Anterior cingulate cortex (tissue), 58 donors: Measurements from ENCODE around the gene BET1.

Source experiments
- DNase-seq, 58 donors: peaks; one replicate each; lab custom pipeline; 2025; lab: John Stamatoyannopoulos, UW

Gene BET1

DNA sequence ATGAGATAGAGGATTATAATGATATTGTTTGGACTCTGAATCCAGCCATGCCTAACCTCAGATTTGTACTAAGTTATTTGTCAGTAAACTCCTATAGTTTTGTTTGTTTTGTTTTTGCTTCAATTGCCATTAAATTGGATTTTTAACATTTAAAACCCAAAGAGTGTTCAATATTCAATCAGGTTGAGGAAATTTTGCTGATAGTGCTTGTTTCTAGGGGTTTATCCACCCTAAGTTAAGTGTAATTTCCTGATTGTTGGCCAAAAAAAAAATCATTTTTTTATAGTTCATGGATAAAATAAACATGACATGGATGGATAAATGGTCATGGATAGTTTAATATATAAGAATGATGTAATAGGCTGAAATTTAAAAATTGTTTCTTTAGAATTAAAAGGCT is 11.4 kb upstream of the BET1 start:
- DNase-seq: no peak

DNA sequence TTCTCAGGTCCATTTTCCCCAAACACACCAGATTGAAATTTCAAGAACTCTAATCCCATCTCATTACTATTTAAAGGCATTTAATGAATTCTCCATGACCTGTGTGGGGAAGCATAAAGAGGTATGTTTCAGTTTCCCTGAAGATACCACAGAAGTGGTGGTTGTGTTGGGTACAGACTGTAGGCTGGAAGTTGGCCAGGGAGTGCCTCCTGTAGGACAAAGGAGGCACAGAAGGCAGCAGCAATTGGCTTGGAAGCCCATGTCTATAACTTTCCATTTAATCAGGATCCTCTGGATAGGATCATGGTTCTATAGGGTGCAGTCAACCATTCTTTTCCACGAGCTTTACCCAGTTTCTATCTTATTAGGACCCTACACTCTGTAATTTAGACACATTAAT is 8.6 kb upstream of the BET1 start:
- no peak for DNase-seq

DNA sequence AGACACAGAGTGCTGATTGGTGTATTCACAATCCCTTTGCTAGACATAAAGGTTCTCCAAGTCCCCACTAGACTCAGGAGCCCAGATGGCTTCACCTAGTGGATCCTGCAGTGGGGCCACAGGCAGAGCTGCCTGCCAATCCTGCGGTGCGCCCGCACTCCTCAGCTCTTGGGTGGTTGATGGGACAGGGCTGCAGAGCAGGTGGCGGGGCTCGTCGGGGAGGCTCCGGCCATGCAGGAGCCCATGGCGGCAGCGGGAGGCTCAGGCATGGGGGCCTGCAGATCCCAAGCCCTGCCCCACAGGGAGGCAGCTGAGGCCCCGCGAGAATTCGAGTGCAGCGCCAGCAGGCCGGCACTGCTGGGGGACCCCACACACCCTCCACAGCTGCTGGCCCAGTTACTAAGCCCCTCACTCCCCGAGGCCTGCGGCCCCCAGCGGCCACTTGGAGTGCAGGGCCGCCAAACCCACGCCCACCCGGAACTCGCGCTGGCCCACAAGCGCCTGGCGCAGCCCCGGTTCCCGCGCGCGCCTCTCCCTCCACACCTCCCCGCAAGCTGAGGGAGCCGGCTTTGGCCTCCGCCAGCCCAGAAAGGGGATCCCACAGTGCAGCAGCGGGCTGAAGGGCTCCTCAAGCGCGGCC is 7.7 kb upstream of the BET1 start:
- DNase-seq: no peak

DNA sequence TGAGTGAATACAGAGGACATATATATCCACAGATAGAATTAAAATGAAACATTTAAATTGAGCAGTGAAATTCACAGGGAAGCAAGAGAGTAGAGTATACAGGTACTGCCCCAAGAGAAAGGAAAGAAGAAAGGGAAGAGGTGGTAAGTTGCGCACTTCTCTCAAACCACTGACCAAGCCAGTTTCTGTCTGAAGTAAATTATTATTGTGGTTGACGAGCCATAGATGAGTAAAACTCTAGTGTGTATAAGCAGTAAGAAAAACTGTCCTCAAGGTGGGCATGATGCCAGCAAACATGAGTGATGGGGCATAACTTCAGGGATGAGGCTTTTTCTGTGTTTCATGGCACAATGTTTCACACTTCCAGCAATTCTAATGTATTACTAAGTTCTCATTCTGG is 4.4 kb upstream of the BET1 start:
- DNase-seq: no peak

DNA sequence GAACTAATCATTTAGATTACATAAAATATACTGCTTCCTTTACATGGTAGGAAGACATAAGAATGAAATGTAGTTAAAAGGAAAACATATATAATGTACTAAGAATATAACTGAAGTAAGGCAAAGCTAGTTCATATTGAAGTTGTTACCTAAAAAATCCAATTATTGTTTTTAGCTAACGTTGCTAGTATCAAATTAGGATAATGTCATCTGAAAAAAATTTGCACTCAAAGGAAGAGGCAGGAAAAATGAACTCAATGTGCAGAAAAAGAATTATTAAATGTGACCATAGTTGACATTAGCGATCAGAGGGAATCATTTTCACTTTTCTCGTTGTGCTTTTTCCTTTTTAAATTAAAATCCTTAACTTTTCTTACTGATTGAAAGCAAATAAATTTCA is 1.6 kb upstream of the BET1 start:
- DNase-seq: no peak

DNA sequence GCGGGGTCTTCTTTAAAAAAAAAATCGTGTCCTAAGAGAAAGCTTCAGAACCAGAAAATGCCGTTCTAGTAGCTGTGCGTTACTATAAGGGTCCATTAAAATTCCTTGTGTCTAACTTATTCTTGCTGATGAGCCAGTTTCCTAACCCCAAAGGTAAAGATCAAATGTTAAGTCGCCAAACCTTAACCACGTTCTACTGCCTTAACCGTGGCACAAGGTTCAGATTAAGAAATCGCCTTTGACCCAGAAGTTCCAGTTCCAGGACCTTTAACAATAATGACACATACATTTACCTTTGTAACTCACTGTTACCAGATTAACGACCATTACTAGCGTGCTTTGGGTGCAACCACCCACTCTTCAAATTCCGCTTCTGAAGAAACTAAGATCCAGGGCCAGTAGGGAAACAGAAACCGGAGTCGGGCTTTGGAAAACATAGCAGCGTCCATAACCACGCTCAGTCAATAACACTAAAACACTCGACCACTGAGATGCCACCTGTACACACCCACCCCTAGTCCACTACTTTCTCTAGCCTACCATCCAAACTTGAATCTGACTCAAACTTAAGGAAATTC is 620 bp downstream of the BET1 start:
- peak in 4 of 58 donors; percentile 8 to 44 (median 32) for DNase-seq

DNA sequence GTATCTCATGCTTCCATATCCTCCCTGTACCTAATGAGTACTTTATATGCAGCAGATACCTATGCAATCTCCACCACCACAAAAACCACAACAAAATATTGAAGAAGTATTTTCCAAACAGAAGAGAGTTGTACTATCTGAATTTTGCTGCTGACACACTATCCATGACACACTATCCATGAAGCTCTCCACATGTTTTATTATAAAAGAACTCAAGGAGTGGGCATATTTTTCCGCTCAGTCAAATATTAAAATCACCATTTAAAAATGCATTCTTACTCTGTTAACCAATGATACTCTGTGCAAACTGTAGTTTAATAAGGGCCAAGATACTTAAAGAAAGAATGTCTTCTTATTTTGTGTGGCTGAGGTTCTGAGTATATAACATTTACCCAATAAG is 2.8 kb downstream of the BET1 start:
- DNase-seq: no peak

DNA sequence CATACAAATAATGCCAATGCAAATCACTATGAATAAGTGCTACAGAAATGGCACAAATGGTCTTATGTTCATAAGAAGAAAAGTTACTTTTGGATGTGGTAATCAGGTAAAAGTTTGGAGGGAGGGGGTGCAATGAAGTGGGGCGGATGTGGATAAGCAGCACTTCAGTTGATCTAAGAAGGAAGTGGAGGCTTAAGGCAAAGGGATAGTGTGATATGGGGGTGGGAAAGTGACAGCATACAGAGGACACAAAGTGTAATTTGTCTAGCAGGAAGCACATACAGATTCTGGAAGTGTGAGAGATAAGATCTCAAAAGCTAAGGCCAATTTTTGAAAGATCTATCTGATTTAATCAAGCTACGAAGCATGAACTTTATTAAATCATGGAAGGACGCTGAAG is 6.3 kb downstream of the BET1 start:
- DNase-seq: no peak

DNA sequence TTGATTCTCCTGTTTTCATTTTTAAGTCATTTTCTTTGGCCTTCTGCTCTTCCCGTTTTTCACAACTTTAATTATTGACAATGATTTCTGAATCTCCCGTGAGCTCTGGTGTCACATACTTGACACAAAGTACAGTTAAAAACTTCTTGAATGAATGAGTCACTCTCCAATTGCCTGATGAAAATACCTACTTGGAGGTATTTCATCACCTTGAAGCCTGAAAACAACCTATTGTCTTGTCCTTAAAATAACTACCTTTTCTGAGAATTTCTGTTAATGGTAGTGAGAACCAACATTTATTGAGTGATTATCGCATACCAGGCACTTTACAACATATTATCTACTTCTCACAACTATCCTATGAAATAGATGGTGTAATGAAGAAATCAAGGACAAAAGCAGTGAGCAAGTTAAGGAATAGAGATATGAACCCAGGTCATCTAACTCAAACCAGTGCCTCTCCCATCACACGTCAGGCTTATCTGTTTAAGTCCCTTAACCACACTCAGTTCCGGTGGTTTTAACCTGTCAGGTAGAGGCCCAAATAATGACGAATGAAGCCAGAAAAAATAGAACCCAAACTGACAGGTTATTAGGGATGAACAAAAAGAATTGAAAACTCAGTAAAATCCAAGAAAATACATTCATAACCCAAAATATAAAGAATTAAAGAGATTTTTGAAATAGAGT is 11.6 kb downstream of the BET1 start:
- DNase-seq: no peak

DNA sequence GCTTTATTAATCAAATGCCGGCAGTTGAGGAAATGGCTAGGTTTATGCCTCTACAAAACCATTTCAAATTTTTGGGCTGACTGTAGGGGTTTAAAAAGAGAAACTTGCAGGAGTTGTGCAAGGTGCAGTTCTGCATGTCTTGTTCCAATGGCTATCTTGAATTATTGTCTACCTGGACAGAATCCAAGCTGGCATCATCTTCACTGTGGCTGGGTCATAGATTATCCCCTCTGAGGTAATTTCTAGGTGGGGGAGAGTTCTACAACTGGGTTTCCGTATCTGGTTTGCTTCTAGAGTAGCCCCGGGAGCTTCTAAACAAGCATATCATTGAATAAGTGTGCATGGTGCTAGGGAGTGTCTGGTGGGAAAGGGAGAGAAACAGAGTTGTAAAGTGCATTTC is 16.9 kb downstream of the BET1 start:
- DNase-seq: no peak

DNA sequence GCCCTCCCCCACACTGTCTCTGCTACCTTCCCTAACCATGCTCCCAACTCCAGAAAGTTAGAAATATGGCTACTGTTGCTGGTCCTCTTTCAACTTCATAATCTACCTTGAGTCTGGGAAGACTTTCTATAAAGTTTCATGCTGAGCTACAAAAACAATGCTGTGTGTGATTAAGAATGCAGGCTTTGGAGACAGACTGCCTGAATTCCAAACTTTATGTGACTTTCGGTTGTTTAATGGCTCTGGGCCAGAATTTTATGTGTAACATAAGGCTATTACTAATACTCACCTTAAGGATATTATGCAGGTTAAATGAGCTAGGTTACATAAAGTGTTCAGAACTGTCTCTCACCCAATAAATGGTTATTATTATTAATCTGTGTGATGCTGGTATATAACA is 19.1 kb downstream of the BET1 start:
- DNase-seq: no peak

DNA sequence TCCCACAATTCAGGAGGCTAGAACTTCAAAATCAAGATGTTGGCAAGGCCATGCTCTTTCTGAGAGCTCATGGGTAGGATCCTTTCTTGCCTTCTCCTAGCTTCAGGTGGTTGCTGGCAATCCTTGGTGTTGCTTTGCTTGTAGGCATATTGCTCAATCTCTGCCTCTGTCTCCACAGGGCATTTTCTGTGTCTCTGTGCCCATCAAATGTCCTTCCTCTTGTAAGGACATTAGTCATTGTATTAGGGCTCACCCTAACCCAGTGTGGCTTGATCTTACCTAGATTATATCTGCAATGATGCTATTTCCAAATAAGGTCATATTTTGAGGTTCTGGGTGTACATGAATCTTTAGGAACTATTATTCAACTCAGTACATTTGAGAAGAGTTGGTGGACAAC is 20.1 kb downstream of the BET1 start:
- DNase-seq: no peak

DNA sequence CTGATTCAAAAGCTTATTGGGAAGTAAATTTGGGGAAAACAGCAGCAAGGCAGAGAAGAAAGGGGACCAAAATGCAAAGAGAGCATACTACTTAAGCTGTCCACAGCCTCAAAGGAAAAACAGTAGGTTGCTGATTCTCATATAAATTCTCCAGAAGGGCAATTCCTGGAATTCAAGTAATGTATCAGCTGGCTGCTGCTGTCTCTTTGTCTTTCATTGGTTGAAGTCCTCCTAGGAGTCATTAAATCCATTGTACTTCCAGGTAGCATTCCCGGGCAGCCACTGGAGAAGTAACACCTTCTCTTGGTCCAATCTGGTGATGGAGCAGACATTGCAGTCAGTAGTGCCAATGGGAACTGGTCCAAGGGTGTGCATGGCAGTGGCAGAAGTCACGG is 22.7 kb downstream of the BET1 start:
- DNase-seq: no peak

DNA sequence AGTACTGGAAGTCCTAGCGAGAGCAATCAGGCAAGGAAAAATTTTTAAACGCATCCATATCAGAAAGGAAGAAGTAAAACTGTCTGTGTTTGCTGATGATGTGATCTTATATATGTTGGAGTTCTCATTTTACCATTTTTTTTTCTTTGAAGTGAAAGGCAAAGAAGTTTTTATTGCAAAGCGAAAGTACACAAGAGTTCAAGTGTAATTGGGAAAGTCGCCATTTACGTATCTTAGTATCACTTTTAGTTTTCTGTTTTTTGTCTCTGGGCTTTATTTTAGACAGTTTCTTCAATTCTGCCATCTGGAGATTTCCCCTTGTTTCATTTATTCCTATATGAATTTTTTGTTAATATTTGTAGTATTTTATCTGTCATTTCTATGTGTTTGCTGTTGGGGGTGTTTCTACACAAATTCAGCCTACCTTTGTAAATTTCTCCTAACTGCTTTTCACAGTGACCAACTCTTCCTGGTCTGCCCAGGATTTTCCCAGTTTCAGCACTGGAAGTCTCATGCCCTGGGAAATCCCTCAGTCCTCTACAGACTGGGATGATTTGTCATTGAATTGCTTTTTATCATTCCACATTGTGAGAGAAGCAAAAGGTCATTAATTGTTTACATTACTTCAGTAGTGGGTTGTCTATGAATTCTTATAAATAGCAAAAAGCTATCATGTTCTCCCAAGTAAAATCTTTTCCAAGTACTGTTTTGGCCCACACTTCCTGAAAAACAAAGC is 23.2 kb downstream of the BET1 start:
- DNase-seq: no peak

DNA sequence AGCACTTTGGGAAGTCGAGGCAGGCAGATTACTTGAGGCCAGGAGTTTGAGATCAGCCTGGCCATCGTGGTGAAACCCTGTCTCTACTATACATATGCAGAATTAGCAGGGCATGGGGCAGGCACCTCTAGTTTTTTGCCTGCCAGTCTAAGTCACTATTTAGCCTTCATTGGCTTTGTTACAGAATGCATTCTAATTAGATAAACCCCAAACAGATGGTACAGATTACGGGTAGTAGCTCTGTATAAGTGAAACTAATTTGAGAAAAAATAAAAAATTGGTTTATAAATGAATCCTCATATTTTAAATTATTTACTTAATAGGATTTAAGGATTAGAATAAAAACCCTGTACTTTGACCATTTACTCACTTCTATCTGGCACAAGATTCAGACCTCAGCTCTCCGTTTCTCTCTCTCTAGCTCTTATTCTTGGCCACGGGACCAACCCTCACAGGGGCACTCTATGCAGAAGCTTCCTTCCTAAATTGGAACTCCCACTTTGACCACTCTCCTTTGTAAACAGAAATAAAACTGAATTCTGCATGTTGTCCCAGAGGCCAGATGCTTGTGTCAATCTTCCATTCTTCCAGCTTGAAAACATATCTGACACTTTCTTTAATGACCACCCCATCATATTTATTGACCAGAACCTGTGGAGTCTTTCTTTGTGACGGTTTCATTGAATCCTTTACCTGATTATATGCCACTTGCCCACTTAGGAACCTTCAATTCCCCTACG is 26.8 kb downstream of the BET1 start:
- no peak for DNase-seq

DNA sequence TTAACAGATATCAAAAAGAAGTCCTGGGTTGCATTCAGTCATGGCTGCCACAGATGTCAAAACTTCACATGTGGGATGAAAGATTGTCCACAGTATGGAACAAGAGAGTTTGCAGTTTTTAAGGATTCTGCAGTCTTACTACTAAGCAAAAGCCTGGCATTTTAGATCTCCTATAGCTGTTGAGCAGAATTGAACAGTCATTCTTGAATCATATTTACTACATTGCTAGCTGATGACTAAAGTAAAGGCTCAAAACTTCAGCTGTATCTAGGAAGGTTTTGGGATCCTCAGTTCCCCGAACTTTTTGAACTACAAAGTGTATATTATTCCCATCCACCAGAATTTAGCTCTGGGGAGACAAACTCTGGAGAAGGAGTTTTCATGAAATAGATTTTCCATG is 31.0 kb downstream of the BET1 start:
- DNase-seq: no peak

DNA sequence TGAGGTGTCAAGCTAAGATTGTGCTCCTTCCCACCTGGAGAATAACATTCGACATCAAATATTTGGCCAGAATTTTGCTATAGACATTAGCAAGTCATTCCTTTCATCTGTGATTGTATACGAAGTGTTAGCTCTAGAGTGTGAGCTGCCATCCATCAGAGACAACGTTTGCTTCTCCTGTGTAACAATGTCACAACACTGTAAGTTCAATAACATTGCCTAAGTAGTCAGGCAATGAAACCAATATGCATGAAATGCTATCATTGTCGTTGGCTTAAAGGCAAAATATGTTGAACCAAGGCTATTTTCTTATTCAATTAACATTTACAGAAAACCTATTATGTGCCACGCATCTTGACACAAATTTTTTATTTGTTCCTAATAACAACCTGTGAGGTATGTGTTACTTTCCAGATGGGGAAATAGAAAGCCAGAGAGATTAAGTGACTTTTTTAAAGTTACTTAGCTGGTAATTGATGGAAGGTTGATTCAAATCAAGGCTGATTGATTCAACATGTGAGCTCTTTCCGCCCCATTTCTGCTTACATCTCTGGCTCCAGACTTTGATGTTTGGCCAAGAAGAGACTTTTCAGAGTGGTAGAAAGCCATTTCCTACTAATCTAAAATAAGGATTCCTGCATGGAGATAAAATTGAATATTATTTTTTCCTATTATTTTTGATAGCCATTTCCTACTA is 32.0 kb downstream of the BET1 start:
- no peak for DNase-seq

DNA sequence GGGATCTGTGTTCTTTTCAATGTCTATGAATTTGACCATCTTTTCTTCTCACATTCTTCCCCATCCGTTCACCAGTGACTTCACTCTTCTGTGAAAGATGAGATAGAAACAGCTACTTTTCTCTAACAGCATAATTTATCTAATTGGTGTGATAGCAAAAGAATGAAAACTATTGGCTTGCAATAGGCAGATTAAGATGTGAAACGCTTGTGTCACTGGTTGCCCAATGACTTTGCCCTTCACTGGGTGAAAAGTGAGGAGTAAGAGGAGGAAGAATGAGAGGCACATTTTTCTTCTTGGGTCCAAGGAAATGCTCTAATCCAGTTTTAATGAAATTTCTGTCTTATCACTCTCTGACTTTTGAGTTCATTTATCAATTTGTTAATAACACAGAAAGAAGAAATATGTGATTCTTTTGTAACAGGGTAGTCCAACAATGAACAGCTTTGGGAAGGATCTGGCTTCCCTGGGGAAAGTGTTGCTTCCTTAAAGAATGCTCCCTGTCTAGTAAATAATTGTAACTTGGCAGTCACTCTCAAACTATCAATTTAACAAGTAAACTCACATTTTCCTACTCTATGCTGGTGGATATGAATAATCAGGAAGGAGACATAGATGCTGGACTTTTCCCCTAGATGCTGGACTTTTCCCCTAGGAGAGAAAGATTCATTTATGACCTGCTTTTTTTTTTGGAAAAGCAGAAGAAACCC is 35.1 kb downstream of the BET1 start:
- no peak for DNase-seq

DNA sequence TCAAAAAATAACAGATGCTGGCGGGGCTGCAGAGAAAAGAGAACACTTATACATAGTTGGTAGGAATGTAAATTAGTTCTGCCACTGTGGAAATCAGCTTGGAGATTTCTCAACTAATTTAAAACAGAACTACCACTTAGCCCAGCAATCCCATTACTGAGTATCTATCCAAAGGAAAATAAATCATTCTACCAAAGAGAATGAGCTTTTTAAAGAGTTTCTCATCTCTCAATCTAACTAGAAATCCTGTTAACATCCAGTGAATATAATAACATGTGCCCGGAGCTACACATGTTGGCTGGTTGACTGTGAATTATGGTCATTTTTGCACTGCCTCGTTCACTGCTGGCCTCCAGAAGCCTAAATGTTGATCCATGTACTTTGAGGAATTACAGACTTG is 39.3 kb downstream of the BET1 start:
- no peak for DNase-seq

DNA sequence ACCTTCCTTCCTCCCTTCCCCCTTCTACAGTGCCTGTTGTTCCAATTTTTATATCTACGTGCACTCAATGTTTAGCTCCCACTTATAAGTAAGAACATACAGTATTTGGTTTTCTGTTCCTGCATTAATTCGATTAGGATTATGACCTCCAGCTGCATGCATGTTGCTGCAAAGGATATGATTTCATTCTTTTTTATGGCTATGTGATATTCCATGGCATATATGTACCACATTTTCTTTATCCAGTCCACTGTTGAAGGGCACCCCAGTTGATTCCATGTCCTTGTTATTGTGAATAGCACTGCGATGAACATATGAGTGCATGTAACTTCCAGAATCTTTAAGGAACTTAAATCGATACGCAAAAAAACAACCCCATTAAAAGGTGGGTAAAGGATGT is 39.9 kb downstream of the BET1 start:
- DNase-seq: no peak
